ENCODE results near the gene ICOS. TPM values are rescaled to one million over a fixed set of nuclear protein-coding genes. Genes with fewer than 3 reads are reported as not detected.

ICOS gene
- total and polyA plus RNA-seq, 2 donors (not counting 3 experiments of a cell fraction or from before 2014, with no cell fraction given) = not detected

GRCh38 chr2:203894262-203894661 is 42.3 kb upstream of the ICOS start:
- Histone ChIP-seq H3K79me2 (ENCODE audit: control insufficient read depth, insufficient read depth, low read length) (no peaks in the 10 kb centered on the region), H3K4me3 (replicated peaks in 1 of 3; ENCODE audit: insufficient read depth in 1 of 3, low read depth in 1 of 3, low read length in 3 of 3) (no peak overlapping the region), H3K9me1 (replicated peaks; ENCODE audit: control insufficient read depth, extremely low read depth, insufficient read depth, low read length) (no peaks in the 10 kb centered on the region), H3K4me1 (ENCODE audit: control insufficient read depth, extremely low read depth, insufficient read depth, low read length) (no peaks in the 10 kb centered on the region), H3K27ac (ENCODE audit: insufficient read depth, low read depth, low read length) (no peak overlapping the region), H3K36me3 (ENCODE audit: control insufficient read depth in 2 of 2, extremely low read depth in 1 of 2, insufficient read depth in 2 of 2, low read length in 2 of 2) (no peaks in the 10 kb centered on the region), H4K20me1 (replicated peaks; ENCODE audit: control insufficient read depth, extremely low read depth, insufficient read depth, low read length) (no peaks in the 10 kb centered on the region), H3K27me3 (ENCODE audit: control insufficient read depth in 2 of 2, insufficient read depth in 2 of 2, low read length in 2 of 2) (peaks cover 10 to 14% of the 10 kb centered on the region in 2 experiments), H3K9ac (replicated peaks; ENCODE audit: extremely low read depth, insufficient read depth, low read length) (no peak overlapping the region), H3K9me3 (replicated peaks; ENCODE audit: control insufficient read depth, insufficient read depth, low read length) (no peaks in the 10 kb centered on the region), H3K4me2 (ENCODE audit: insufficient read depth, low read length) (no peak overlapping the region), H2AFZ (ENCODE audit: low read depth, low read length) (no peak overlapping the region)
- no TSS peak for BruUV-seq (replicated peaks)
- DNase-seq (ENCODE audit: low read depth, low spot score) (no peak), FAIRE-seq (no peak)
- dilution Hi-C loops (cut with MboI; ENCODE audit: extremely low pct_ligation_motif_present, low sequenced_read_pairs) = no loop called here
- ChIA-PET POLR2A (no interaction called here), CTCF (no interaction called here)
- TF ChIP-seq FOS (IDR thresholded peaks at IDR 0.05; ENCODE audit: borderline replicate concordance, insufficient read depth, low read length) (no peak), POLR2AphosphoS5 (IDR thresholded peaks at IDR 0.05; ENCODE audit: insufficient read depth, low read depth, low read length) (no peak), GATA2 (IDR thresholded peaks at IDR 0.05; ENCODE audit: insufficient read depth, insufficient read length, low read depth, low read length) (no peak), JUN (IDR thresholded peaks at IDR 0.05; ENCODE audit: borderline replicate concordance, insufficient read depth, insufficient read length, low read depth) (no peak), MYC (IDR thresholded peaks at IDR 0.05; ENCODE audit: low read depth, low read length) (no peak), POLR2A (IDR thresholded peaks at IDR 0.05; ENCODE audit: low read depth, low read length) (no peak), EZH2 (IDR thresholded peaks at IDR 0.05; ENCODE audit: borderline replicate concordance, low read depth, low read length, severe bottlenecking) (no peak)
- TF ChIP-seq, protein P1, sequence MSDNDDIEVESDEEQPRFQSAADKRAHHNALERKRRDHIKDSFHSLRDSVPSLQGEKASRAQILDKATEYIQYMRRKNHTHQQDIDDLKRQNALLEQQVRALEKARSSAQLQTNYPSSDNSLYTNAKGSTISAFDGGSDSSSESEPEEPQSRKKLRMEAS (IDR thresholded peaks at IDR 0.05; ENCODE audit: insufficient read depth, insufficient read length) = no peak
- TF ChIP-seq, protein P2, sequence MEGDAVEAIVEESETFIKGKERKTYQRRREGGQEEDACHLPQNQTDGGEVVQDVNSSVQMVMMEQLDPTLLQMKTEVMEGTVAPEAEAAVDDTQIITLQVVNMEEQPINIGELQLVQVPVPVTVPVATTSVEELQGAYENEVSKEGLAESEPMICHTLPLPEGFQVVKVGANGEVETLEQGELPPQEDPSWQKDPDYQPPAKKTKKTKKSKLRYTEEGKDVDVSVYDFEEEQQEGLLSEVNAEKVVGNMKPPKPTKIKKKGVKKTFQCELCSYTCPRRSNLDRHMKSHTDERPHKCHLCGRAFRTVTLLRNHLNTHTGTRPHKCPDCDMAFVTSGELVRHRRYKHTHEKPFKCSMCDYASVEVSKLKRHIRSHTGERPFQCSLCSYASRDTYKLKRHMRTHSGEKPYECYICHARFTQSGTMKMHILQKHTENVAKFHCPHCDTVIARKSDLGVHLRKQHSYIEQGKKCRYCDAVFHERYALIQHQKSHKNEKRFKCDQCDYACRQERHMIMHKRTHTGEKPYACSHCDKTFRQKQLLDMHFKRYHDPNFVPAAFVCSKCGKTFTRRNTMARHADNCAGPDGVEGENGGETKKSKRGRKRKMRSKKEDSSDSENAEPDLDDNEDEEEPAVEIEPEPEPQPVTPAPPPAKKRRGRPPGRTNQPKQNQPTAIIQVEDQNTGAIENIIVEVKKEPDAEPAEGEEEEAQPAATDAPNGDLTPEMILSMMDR (IDR thresholded peaks at IDR 0.05; ENCODE audit: extremely low read depth in 1 of 2, insufficient read depth in 1 of 2, low read depth in 1 of 2, low read length in 2 of 2) = no peak
- intact Hi-C loops (cut with micrococcal nuclease) = no loop called here
